ENCODE measurements around the gene L3MBTL4.

The L3MBTL4 gene

GRCh38 chr18:6211174-6211504, 203.6 kb downstream of the L3MBTL4 start:
- no peak for TF ChIP-seq CTCF (IDR thresholded peaks at IDR 0.05; ENCODE audit: extremely low read depth, missing control alignments)
- no peak for DNase-seq (ENCODE audit: low spot score)

- DNase-seq (ENCODE audit: low spot score), result no peak
- TF ChIP-seq CTCF (IDR thresholded peaks at IDR 0.05; ENCODE audit: extremely low read depth, missing control alignments), result no peak
Observed at GRCh38 chr18:6210349-6211173, 204.2 kb downstream of the L3MBTL4 start.

- no peak for DNase-seq (ENCODE audit: low spot score)
- TF ChIP-seq CTCF (IDR thresholded peaks at IDR 0.05; ENCODE audit: extremely low read depth, missing control alignments), result no peak
Observed at GRCh38 chr18:6207941-6208340, 206.8 kb downstream of the L3MBTL4 start.

GRCh38 chr18:6207116-6207515, 207.6 kb downstream of the L3MBTL4 start:
- DNase-seq (ENCODE audit: low spot score), result no peak
- TF ChIP-seq CTCF (IDR thresholded peaks at IDR 0.05; ENCODE audit: extremely low read depth, missing control alignments), result no peak

GRCh38 chr18:6205706-6206105, 209.0 kb downstream of the L3MBTL4 start:
- DNase-seq (ENCODE audit: low spot score), result no peak
- no peak for TF ChIP-seq CTCF (IDR thresholded peaks at IDR 0.05; ENCODE audit: extremely low read depth, missing control alignments)

- DNase-seq (ENCODE audit: low spot score), result no peak
- no peak for TF ChIP-seq CTCF (IDR thresholded peaks at IDR 0.05; ENCODE audit: extremely low read depth, missing control alignments)
Observed at GRCh38 chr18:6204476-6204875, 210.2 kb downstream of the L3MBTL4 start.

- DNase-seq (ENCODE audit: low spot score), result no peak
- TF ChIP-seq CTCF (IDR thresholded peaks at IDR 0.05; ENCODE audit: extremely low read depth, missing control alignments), result no peak
Observed at GRCh38 chr18:6203791-6204190, 210.9 kb downstream of the L3MBTL4 start.

All from GM20000 (cell line).